Skeletal muscle satellite cell (primary cell): Measurements from ENCODE around the gene DDX31.

ENCODE experiments used
- H3K27me3 ChIP-seq: 2 replicates; pipeline ENCODE4 v1.7.0; 2013; ENCODE audit warnings: low read length; ENCODE audit not compliant: control insufficient read depth, insufficient read depth
- H3K36me3 ChIP-seq: 2 replicates; pipeline ENCODE4 v1.7.0; 2013; ENCODE audit warnings: mild to moderate bottlenecking, control low read depth, low read length; ENCODE audit not compliant: insufficient read depth
- H3K4me1 ChIP-seq: 2 replicates; pipeline ENCODE4 v1.7.0; 2013; ENCODE audit warnings: low read length; ENCODE audit not compliant: control insufficient read depth, insufficient read depth
- H3K4me2 ChIP-seq: 2 replicates; pipeline ENCODE4 v1.7.0; 2013; ENCODE audit warnings: mild to moderate bottlenecking, low read length
- H3K4me3 ChIP-seq: 2 replicates; pipeline ENCODE4 v1.7.0; 2013; ENCODE audit warnings: low read length
- H3K9ac ChIP-seq: 2 replicates; pipeline ENCODE4 v1.7.0; 2013; ENCODE audit warnings: mild to moderate bottlenecking, low read depth, low read length, moderate library complexity
- H3K9me3 ChIP-seq: replicated peaks from 2 replicates; pipeline ENCODE4 v1.7.0; 2013; ENCODE audit warnings: mild to moderate bottlenecking, control low read depth, low read length

DDX31 gene

GRCh38 chr9:132672413-132672690 lies 2.6 kb upstream of the DDX31 start:
- Histone ChIP-seq H3K9ac (no peak overlapping the region), H3K4me1 (peaks cover 18% of the 10 kb centered on the region), H3K9me3 (no peaks in the 10 kb centered on the region), H3K4me2 (peak overlapping the region; percentile 99), H3K36me3 (no peaks in the 10 kb centered on the region), H3K4me3 (peak overlapping the region; percentile 99), H3K27me3 (no peaks in the 10 kb centered on the region)

GRCh38 chr9:132671620-132672412 lies 2.0 kb upstream of the DDX31 start:
- Histone ChIP-seq H3K27me3 (no peaks in the 10 kb centered on the region), H3K4me2 (peak overlapping the region; percentile 99), H3K36me3 (no peaks in the 10 kb centered on the region), H3K9ac (peak overlapping the region; percentile 100), H3K4me3 (peak overlapping the region; percentile 99), H3K9me3 (no peaks in the 10 kb centered on the region), H3K4me1 (peaks cover 18% of the 10 kb centered on the region)

GRCh38 chr9:132670457-132671391 lies 941 bp upstream of the DDX31 start, which contains the start of gene GTF3C4:
TSS of gene GTF3C4 (plus strand) at chr9:132670464. CDS start at chr9:132670599, 135 bp downstream.
- H3K4me2 ChIP-seq = peak within 1 kb of the TSS; percentile 99
- H3K9ac ChIP-seq = peak within 1 kb of the TSS; percentile 100
- H3K27me3 ChIP-seq = no peaks in the 10 kb centered on the region
- no peaks in the 10 kb centered on the region for H3K9me3 ChIP-seq
- H3K4me3 ChIP-seq = peak within 1 kb of the TSS; percentile 99
- peaks cover 18% of the 10 kb centered on the region for H3K4me1 ChIP-seq
- peaks cover under 1% of the 10 kb centered on the region for H3K36me3 ChIP-seq

- no peaks in the 10 kb centered on the region for H3K27me3 ChIP-seq
- peak overlapping the region; percentile 100 for H3K9ac ChIP-seq
- H3K9me3 ChIP-seq = no peaks in the 10 kb centered on the region
- H3K36me3 ChIP-seq = peaks cover 9% of the 10 kb centered on the region
- H3K4me3 ChIP-seq = peak overlapping the region; percentile 99
- peaks cover 18% of the 10 kb centered on the region for H3K4me1 ChIP-seq
- peak overlapping the region; percentile 99 for H3K4me2 ChIP-seq
Observed at GRCh38 chr9:132669319-132669697, 475 bp downstream of the DDX31 start.

- no peaks in the 10 kb centered on the region for H3K9me3 ChIP-seq
- no peak overlapping the region for H3K4me2 ChIP-seq
- peaks cover 36% of the 10 kb centered on the region for H3K36me3 ChIP-seq
- no peaks in the 10 kb centered on the region for H3K4me1 ChIP-seq
- no peak overlapping the region for H3K4me3 ChIP-seq
- H3K9ac ChIP-seq = no peak overlapping the region
- H3K27me3 ChIP-seq = no peaks in the 10 kb centered on the region
Observed at GRCh38 chr9:132663851-132664250, 5.9 kb downstream of the DDX31 start.

GRCh38 chr9:132663117-132663516 lies 6.7 kb downstream of the DDX31 start:
- H3K9me3 ChIP-seq = no peaks in the 10 kb centered on the region
- H3K27me3 ChIP-seq = no peaks in the 10 kb centered on the region
- no peak overlapping the region for H3K4me3 ChIP-seq
- H3K36me3 ChIP-seq = peaks cover 43% of the 10 kb centered on the region
- H3K9ac ChIP-seq = no peak overlapping the region
- no peak overlapping the region for H3K4me2 ChIP-seq
- H3K4me1 ChIP-seq = no peaks in the 10 kb centered on the region

- no peaks in the 10 kb centered on the region for H3K27me3 ChIP-seq
- H3K9me3 ChIP-seq = no peaks in the 10 kb centered on the region
- H3K4me2 ChIP-seq = no peak overlapping the region
- no peak overlapping the region for H3K9ac ChIP-seq
- no peak overlapping the region for H3K4me3 ChIP-seq
- no peaks in the 10 kb centered on the region for H3K4me1 ChIP-seq
- H3K36me3 ChIP-seq = peaks cover 51% of the 10 kb centered on the region
Observed at GRCh38 chr9:132662152-132662945, 7.4 kb downstream of the DDX31 start.

- H3K9me3 ChIP-seq = no peaks in the 10 kb centered on the region
- H3K9ac ChIP-seq = no peak overlapping the region
- H3K27me3 ChIP-seq = no peaks in the 10 kb centered on the region
- peaks cover 47% of the 10 kb centered on the region for H3K36me3 ChIP-seq
- H3K4me3 ChIP-seq = no peak overlapping the region
- no peak overlapping the region for H3K4me2 ChIP-seq
- H3K4me1 ChIP-seq = peaks cover 5% of the 10 kb centered on the region
Observed at GRCh38 chr9:132656299-132656698, 13.5 kb downstream of the DDX31 start.

GRCh38 chr9:132651259-132651658 lies 18.5 kb downstream of the DDX31 start:
- peaks cover 30% of the 10 kb centered on the region for H3K4me1 ChIP-seq
- H3K36me3 ChIP-seq = peaks cover 38% of the 10 kb centered on the region
- H3K27me3 ChIP-seq = no peaks in the 10 kb centered on the region
- H3K9ac ChIP-seq = peak overlapping the region; percentile 11
- H3K4me3 ChIP-seq = no peak overlapping the region
- H3K4me2 ChIP-seq = no peak overlapping the region
- no peaks in the 10 kb centered on the region for H3K9me3 ChIP-seq

- H3K9me3 ChIP-seq = no peaks in the 10 kb centered on the region
Observed at GRCh38 chr9:132648685-132649084, 21.1 kb downstream of the DDX31 start.

GRCh38 chr9:132648283-132648682 lies 21.5 kb downstream of the DDX31 start:
- Histone ChIP-seq H3K27me3 (no peaks in the 10 kb centered on the region), H3K9me3 (no peaks in the 10 kb centered on the region), H3K36me3 (peaks cover 61% of the 10 kb centered on the region), H3K9ac (peak overlapping the region; percentile 76), H3K4me2 (peak overlapping the region; percentile 67), H3K4me1 (peaks cover 31% of the 10 kb centered on the region), H3K4me3 (peak overlapping the region; percentile 47)

More at GRCh38 chr9:132648685-132649084, 21.1 kb downstream of the DDX31 start:
- H3K27me3 ChIP-seq = no peaks in the 10 kb centered on the region
- no peak overlapping the region for H3K4me2 ChIP-seq
- H3K4me1 ChIP-seq = peaks cover 31% of the 10 kb centered on the region
- peaks cover 57% of the 10 kb centered on the region for H3K36me3 ChIP-seq
- no peak overlapping the region for H3K4me3 ChIP-seq
- no peak overlapping the region for H3K9ac ChIP-seq
